Measurements from ENCODE around the gene SYS1. TPM values are rescaled to one million over a fixed set of nuclear protein-coding genes. Genes with fewer than 3 reads are reported as not detected.

Gene SYS1
- total RNA-seq, 1 experiment from 2014 or later = 29.1 TPM

GRCh38 chr20:45354423-45355208 lies 8.3 kb upstream of the SYS1 start:
- in situ Hi-C loops (cut with HindIII; ENCODE audit: low pct_unique_long_range_greater_than_20kb, low sequenced_read_pairs) = no loop called here
- Histone ChIP-seq H3K36me3 (ENCODE audit: control insufficient read depth, insufficient read depth, low read length) (no peaks in the 10 kb centered on the region), H3K4me1 (ENCODE audit: control insufficient read depth, insufficient read depth, low read length) (peaks cover 11% of the 10 kb centered on the region), H3K4me3 (ENCODE audit: low read depth in 2 of 2, low read length in 2 of 2) (no peak overlapping the region), H3K27ac (ENCODE audit: low read length) (no peak overlapping the region), H3K9me3 (ENCODE audit: control insufficient read depth, insufficient read depth, low read depth, low read length) (no peaks in the 10 kb centered on the region), H3K27me3 (ENCODE audit: control insufficient read depth, insufficient read depth, low read length) (no peaks in the 10 kb centered on the region)
- ChIA-PET POLR2A (interaction anchor here (0.6 kb wide), 1 partner anchor 31 kb away, joined by 3 read pairs; no protein-coding TSS in a partner anchor), CTCF (no interaction called here)
- intact Hi-C loops (cut with micrococcal nuclease; ENCODE audit: unreplicated experiment) = no loop called here
- no peak for TF ChIP-seq SIN3A (IDR thresholded peaks at IDR 0.05; ENCODE audit: borderline replicate concordance, insufficient read depth, low read depth, low read length)
- no peak for TF ChIP-seq CTCF (IDR thresholded peaks at IDR 0.05)
- TF ChIP-seq TCF7L2 (IDR thresholded peaks at IDR 0.05; ENCODE audit: low read depth, low read length) = no peak
- no peak for TF ChIP-seq REST (IDR thresholded peaks at IDR 0.05; ENCODE audit: insufficient read depth in 1 of 2, low read depth in 2 of 2, low read length in 1 of 2)
- TF ChIP-seq POLR2AphosphoS5 (IDR thresholded peaks at IDR 0.05; ENCODE audit: low read depth, low read length) = no peak
- DNase-seq (ENCODE audit: low read depth, low spot score) (no peak), ATAC-seq (no peak)
- no TSS peak for BruUV-seq (replicated peaks)

- no peaks in the 10 kb centered on the region for H3K36me3 ChIP-seq (ENCODE audit: control insufficient read depth, insufficient read depth, low read length)
- in situ Hi-C loops (cut with HindIII; ENCODE audit: low pct_unique_long_range_greater_than_20kb, low sequenced_read_pairs) = no loop called here
- H3K4me3 ChIP-seq (ENCODE audit: low read depth in 2 of 2, low read length in 2 of 2) = no peak overlapping the region
- H3K4me1 ChIP-seq (ENCODE audit: control insufficient read depth, insufficient read depth, low read length) = peaks cover 16% of the 10 kb centered on the region
- H3K9me3 ChIP-seq (ENCODE audit: control insufficient read depth, insufficient read depth, low read depth, low read length) = no peaks in the 10 kb centered on the region
- DNase-seq (ENCODE audit: low read depth, low spot score) (no peak), ATAC-seq (no peak)
- CTCF ChIA-PET = no interaction called here
- intact Hi-C loops (cut with micrococcal nuclease; ENCODE audit: unreplicated experiment) = no loop called here
- H3K27ac ChIP-seq (ENCODE audit: low read length) = no peak overlapping the region
- no TSS peak for BruUV-seq (replicated peaks)
- TF ChIP-seq SIN3A (IDR thresholded peaks at IDR 0.05; ENCODE audit: borderline replicate concordance, insufficient read depth, low read depth, low read length) (no peak), TCF7L2 (IDR thresholded peaks at IDR 0.05; ENCODE audit: low read depth, low read length) (no peak), CTCF (IDR thresholded peaks at IDR 0.05) (no peak), REST (IDR thresholded peaks at IDR 0.05; ENCODE audit: insufficient read depth in 1 of 2, low read depth in 2 of 2, low read length in 1 of 2) (no peak), POLR2AphosphoS5 (IDR thresholded peaks at IDR 0.05; ENCODE audit: low read depth, low read length) (no peak)
- POLR2A ChIA-PET = interaction anchor here (0.6 kb wide), 2 partner anchors 30 to 445 kb away, joined by 3 to 12 read pairs; no protein-coding TSS in a partner anchor
- H3K27me3 ChIP-seq (ENCODE audit: control insufficient read depth, insufficient read depth, low read length) = no peaks in the 10 kb centered on the region
Observed at GRCh38 chr20:45355209-45356084, 7.5 kb upstream of the SYS1 start.
